A673 (cell line): ENCODE data around the gene ZNF836. TPM values are rescaled to one million over a fixed set of nuclear protein-coding genes. Genes with fewer than 3 reads are reported as not detected.

Experiments
- BruUV-seq: library from RNA; stranded (reverse); fragments of 400-500 nt; replicated peaks from 2 replicates; lab custom pipeline; 2021; lab: Mats Ljungman, UMichigan
- CTCF ChIA-PET: fragments of 300-600 bp; sonication (Branson Sonifier 250); formaldehyde crosslinking; loops from one replicate; lab custom pipeline; 2022; ENCODE audit warnings: antibody characterized with exemption; lab: Charles Lee
- POLR2A ChIA-PET: fragments of 300-600 bp; sonication (Branson Sonifier 250); formaldehyde crosslinking; loops from one replicate; lab custom pipeline; 2022; ENCODE audit warnings: antibody characterized with exemption; ENCODE audit not compliant: low non-redundant PET; lab: Charles Lee
- DNase-seq: peaks from one replicate; pipeline ENCODE4 v3.0.0-alpha.2; 2015; ENCODE audit warnings: low spot score
- H3K27ac ChIP-seq: fragments of 200-600 bp; sonication (generic); 2 replicates; pipeline ENCODE4 v1.5.1; 2016; ENCODE audit warnings: mixed run types, low read depth, mild to moderate bottlenecking, mixed read lengths, antibody characterized with exemption, low read length; ENCODE audit not compliant: poor library complexity, severe bottlenecking
- H3K27me3 ChIP-seq: fragments of 200-600 bp; sonication (generic); replicated peaks from 2 replicates; pipeline ENCODE4 v1.6.1; 2017; ENCODE audit warnings: mixed run types, low read depth, mild to moderate bottlenecking, mixed read lengths, antibody characterized with exemption, low read length; ENCODE audit not compliant: insufficient read depth, poor library complexity
- H3K36me3 ChIP-seq: fragments of 200-600 bp; sonication (generic); 2 replicates; pipeline ENCODE4 v1.6.1; 2016; ENCODE audit warnings: mixed run types, mild to moderate bottlenecking, mixed read lengths, antibody characterized with exemption, low read length; ENCODE audit not compliant: insufficient read depth, poor library complexity, severe bottlenecking
- H3K4me1 ChIP-seq: fragments of 200-600 bp; sonication (generic); 2 replicates; pipeline ENCODE4 v1.6.1; 2017; ENCODE audit warnings: mixed run types, mild to moderate bottlenecking, mixed read lengths, antibody characterized with exemption, low read length; ENCODE audit not compliant: insufficient read depth, poor library complexity, severe bottlenecking
- H3K4me3 ChIP-seq: fragments of 200-600 bp; sonication (generic); 2 replicates; pipeline ENCODE4 v1.5.1; 2016; ENCODE audit warnings: low read depth, mixed run types, mild to moderate bottlenecking, mixed read lengths, low read length; ENCODE audit not compliant: poor library complexity, severe bottlenecking
- H3K9me3 ChIP-seq: fragments of 200-600 bp; sonication (generic); 2 replicates; pipeline ENCODE4 v1.6.1; 2016; ENCODE audit warnings: mixed run types, low read depth, mild to moderate bottlenecking, mixed read lengths, antibody characterized with exemption, low read length; ENCODE audit not compliant: poor library complexity, severe bottlenecking
- CTCF ChIP-seq: fragments of 300-800, 200-600 bp; sonication (generic); conservative IDR thresholded peaks from 2 replicates; pipeline ENCODE4 v1.5.1; 2017; ENCODE audit warnings: low read depth, mild to moderate bottlenecking, antibody characterized with exemption, low read length, moderate library complexity, mixed read lengths
- EZH2 ChIP-seq: fragments of 200-600 bp; sonication (generic); IDR thresholded peaks from 2 replicates; pipeline ENCODE4 v1.6.1; 2017; ENCODE audit warnings: borderline replicate concordance, low read depth, mild to moderate bottlenecking, mixed read lengths, antibody characterized with exemption, low read length; ENCODE audit not compliant: poor library complexity, severe bottlenecking
- intact Hi-C: fragments of 100-400 bp; cut with micrococcal nuclease; formaldehyde crosslinking; loops from one replicate; pipeline ENCODE4 v1.10.0; 2022; ENCODE audit not compliant: unreplicated experiment
- total RNA-seq: library from RNA; stranded (reverse); gene quantifications from 2 replicates; pipeline ENCODE4 v1.2.3, GENCODE V29; 2021

The ZNF836 gene
- total RNA-seq, 1 experiment from 2014 or later, result 6.1 TPM

GRCh38 chr19:52110780-52111179, 60.6 kb downstream of the ZNF836 start:
- intact Hi-C loops, result no loop called here
- no peaks in the 10 kb centered on the region for H3K27me3 ChIP-seq
- DNase-seq, result no peak
- H3K9me3 ChIP-seq, result peaks cover 74% of the 10 kb centered on the region
- H3K4me3 ChIP-seq, result no peak overlapping the region
- BruUV-seq, result no TSS peak
- TF ChIP-seq CTCF (no peak), EZH2 (no peak)
- no peaks in the 10 kb centered on the region for H3K4me1 ChIP-seq
- peaks cover 6% of the 10 kb centered on the region for H3K36me3 ChIP-seq
- ChIA-PET POLR2A (no interaction called here), CTCF (no interaction called here)
- H3K27ac ChIP-seq, result no peak overlapping the region

Other genes starting within 250 kb of the ZNF836 start
- gene ZNF613, start 244.1 kb downstream of the ZNF836 start, total RNA-seq, result 5.3 and 7.7 TPM in 2 replicates
- 7.2 TPM in 2 replicates for gene ZNF350, start 184.8 kb downstream of the ZNF836 start, total RNA-seq
- 10.2 and 11.4 TPM in 2 replicates for gene ZNF615, start 163.4 kb downstream of the ZNF836 start, total RNA-seq
- gene ZNF614, start 143.2 kb downstream of the ZNF836 start, total RNA-seq, result 9.7 and 12.5 TPM in 2 replicates
- gene ZNF432, start 122.8 kb downstream of the ZNF836 start, total RNA-seq, result 12.6 and 13.2 TPM in 2 replicates
- gene ZNF841, start 75.9 kb downstream of the ZNF836 start, total RNA-seq, result 15.7 and 16.7 TPM in 2 replicates
- gene ZNF616, start 31.7 kb downstream of the ZNF836 start, total RNA-seq, result 15.7 and 17.1 TPM in 2 replicates
- gene PPP2R1A, start 18.4 kb upstream of the ZNF836 start, total RNA-seq, result 316 and 324 TPM in 2 replicates
- 19.6 and 22.0 TPM in 2 replicates for gene ZNF766, start 98.0 kb upstream of the ZNF836 start, total RNA-seq
- 19.4 and 20.7 TPM in 2 replicates for gene ZNF480, start 125.5 kb upstream of the ZNF836 start, total RNA-seq
- 2.3 and 3.4 TPM in 2 replicates for gene ZNF610, start 164.6 kb upstream of the ZNF836 start, total RNA-seq
- gene ZNF880, start 198.3 kb upstream of the ZNF836 start, total RNA-seq, result 3.7 and 3.9 TPM in 2 replicates
- 2.4 and 4.3 TPM in 2 replicates for gene ZNF528, start 226.2 kb upstream of the ZNF836 start, total RNA-seq